SK-N-SH (cell line): ENCODE data around the gene BUD23. TPM values are rescaled to one million over a fixed set of nuclear protein-coding genes. Genes with fewer than 3 reads are reported as not detected.
A peak's percentile ranks its signal among the peaks of the same experiment; 100 is the strongest.

Experiments used
- CTCF ChIA-PET: fragments of 300-600, 350-600 bp; formaldehyde crosslinking; extraction: SDS; loops from one replicate; lab custom pipeline; 2021; lab: Yijun Ruan, JAX
- POLR2A ChIA-PET: fragments of 350-600 bp; sonication (Branson Sonifier 250); formaldehyde crosslinking; extraction: SDS; loops from one replicate; lab custom pipeline; 2020; ENCODE audit warnings: antibody characterized with exemption, inconsistent platforms; lab: Yijun Ruan, JAX
- DNase-seq: peaks from one replicate; pipeline ENCODE4 v3.0.0; 2012
- H2AFZ ChIP-seq: fragments of 200-600 bp; sonication (generic); 2 replicates; pipeline ENCODE4 v1.8.1; 2016; ENCODE audit warnings: antibody characterized with exemption, mild to moderate bottlenecking, low read depth
- H3F3A ChIP-seq: fragments of 200-600 bp; sonication (generic); replicated peaks from 2 replicates; pipeline ENCODE3; 2016; ENCODE audit warnings: antibody characterized with exemption, mild to moderate bottlenecking; ENCODE audit not compliant: insufficient read depth
- H3K27ac ChIP-seq, 2 experiments: fragments of 200-500 bp in 1 of 2; fragments of 200-600 bp in 1 of 2; sonication (Bioruptor generic) in 1 of 2; sonication (generic), shearing (Covaris generic) in 1 of 2; 2 replicates each; pipeline versions ENCODE4 v1.5.1 to v1.6.1; 2014 to 2016; ENCODE audit warnings: low read depth in 2 of 2, inconsistent platforms in 1 of 2, low read length in 1 of 2, mild to moderate bottlenecking in 1 of 2, mixed read lengths in 1 of 2
- H3K27me3 ChIP-seq: fragments of 200-600 bp; sonication (generic), shearing (Covaris generic); 2 replicates; pipeline ENCODE4 v1.6.1; 2016; ENCODE audit warnings: mixed run types; ENCODE audit not compliant: insufficient read depth
- H3K36me3 ChIP-seq, 2 experiments: fragments of 200-500 bp in 1 of 2; fragments of 200-600 bp in 1 of 2; sonication (Bioruptor generic) in 1 of 2; sonication (generic) in 1 of 2; replicated peaks in 1 of 2; 2 replicates each; pipeline versions ENCODE3 to v1.5.1; 2014 to 2016; ENCODE audit warnings: low read length in 1 of 2, mild to moderate bottlenecking in 1 of 2; ENCODE audit not compliant: insufficient read depth in 2 of 2, control insufficient read depth in 1 of 2
- H3K4me1 ChIP-seq, 2 experiments: fragments of 200-500 bp in 1 of 2; fragments of 200-600 bp in 1 of 2; sonication (Bioruptor generic) in 1 of 2; sonication (generic), shearing (Covaris generic) in 1 of 2; 2 replicates each; pipeline versions ENCODE4 v1.5.1 to v1.6.1; 2014 to 2016; ENCODE audit warnings: low read depth in 1 of 2, low read length in 1 of 2, mixed run types in 1 of 2; ENCODE audit not compliant: insufficient read depth in 2 of 2, control insufficient read depth in 1 of 2
- H3K4me2 ChIP-seq: fragments of 200-600 bp; sonication (generic), shearing (Covaris generic); 2 replicates; pipeline ENCODE4 v1.6.1; 2017; ENCODE audit warnings: mixed run types
- H3K4me3 ChIP-seq, 2 experiments: fragments of 200-500 bp in 1 of 2; fragments of 200-600 bp in 1 of 2; sonication (Bioruptor generic) in 1 of 2; sonication (generic), shearing (Covaris generic) in 1 of 2; 2 replicates each; pipeline versions ENCODE4 v1.5.1 to v1.8.1; 2014 to 2016; ENCODE audit warnings: low read depth in 2 of 2, inconsistent platforms in 1 of 2, low read length in 1 of 2, mild to moderate bottlenecking in 1 of 2, mixed read lengths in 1 of 2, moderate library complexity in 1 of 2
- H3K79me2 ChIP-seq: fragments of 200-600 bp; sonication (generic); 2 replicates; pipeline ENCODE4 v1.8.1; 2017; ENCODE audit warnings: mild to moderate bottlenecking; ENCODE audit not compliant: insufficient read depth
- H3K9ac ChIP-seq: fragments of 200-600 bp; sonication (generic); 2 replicates; pipeline ENCODE4 v1.6.1; 2017; ENCODE audit warnings: mixed run types
- H3K9me2 ChIP-seq: fragments of 200-600 bp; sonication (generic); 2 replicates; pipeline ENCODE4 v1.6.1; 2017; ENCODE audit warnings: mixed run types
- H3K9me3 ChIP-seq: fragments of 200-600 bp; sonication (generic); 2 replicates; pipeline ENCODE4 v1.6.1; 2017; ENCODE audit warnings: mixed run types, mild to moderate bottlenecking, moderate library complexity
- H4K20me1 ChIP-seq: fragments of 200-600 bp; sonication (generic); 2 replicates; pipeline ENCODE4 v1.6.1; 2017; ENCODE audit warnings: mild to moderate bottlenecking, mixed run types; ENCODE audit not compliant: insufficient read depth
- CHD2 ChIP-seq: fragments of 150-350 bp; IDR thresholded peaks from 2 replicates; pipeline ENCODE4 v1.6.1; 2018; ENCODE audit warnings: low read length; ENCODE audit not compliant: partially characterized antibody
- EP300 ChIP-seq, 2 experiments: IDR thresholded peaks; 2 replicates each; pipeline versions ENCODE4 v1.4.0 to v1.6.1; 2012; ENCODE audit warnings: borderline replicate concordance in 1 of 2, low read depth in 1 of 2, low read length in 1 of 2
- FOSL2 ChIP-seq: IDR thresholded peaks from 2 replicates; pipeline ENCODE4 v1.4.0; 2012; ENCODE audit warnings: low read depth, mild to moderate bottlenecking, moderate library complexity, borderline replicate concordance
- FOXM1 ChIP-seq: IDR thresholded peaks from 2 replicates; pipeline ENCODE4 v1.4.0; 2012; ENCODE audit warnings: low read depth, mild to moderate bottlenecking
- GATA2 ChIP-seq: sonication (generic); formaldehyde crosslinking; IDR thresholded peaks from 2 replicates; pipeline ENCODE4 v1.5.0; 2020; ENCODE audit warnings: mild to moderate bottlenecking, missing genetic modification reagents
- IRF3 ChIP-seq: fragments of 150-350 bp; IDR thresholded peaks from 2 replicates; pipeline ENCODE4 v1.6.1; 2016; ENCODE audit warnings: mild to moderate bottlenecking, low read depth, low read length
- JUND ChIP-seq: IDR thresholded peaks from 2 replicates; pipeline ENCODE4 v1.4.0; 2012
- MAX ChIP-seq: IDR thresholded peaks from 2 replicates; pipeline ENCODE4 v1.4.0; 2012; ENCODE audit warnings: low read depth
- MXI1 ChIP-seq: IDR thresholded peaks from 2 replicates; pipeline ENCODE4 v1.6.1; 2012; ENCODE audit warnings: mild to moderate bottlenecking, low read depth, low read length, improper control_type of control experiment
- NRF1 ChIP-seq: IDR thresholded peaks from 2 replicates; pipeline ENCODE4 v1.6.1; 2012; ENCODE audit warnings: low read depth, mild to moderate bottlenecking, low read length
- RFX5 ChIP-seq: IDR thresholded peaks from 2 replicates; pipeline ENCODE4 v1.6.1; 2012; ENCODE audit warnings: mild to moderate bottlenecking, improper control_type of control experiment, low read length
- SIN3A ChIP-seq: IDR thresholded peaks from 2 replicates; pipeline ENCODE4 v1.6.1; 2012; ENCODE audit warnings: low read depth, mild to moderate bottlenecking, low read length, moderate library complexity, borderline replicate concordance
- TAF1 ChIP-seq: IDR thresholded peaks from 2 replicates; pipeline ENCODE4 v1.6.1; 2012; ENCODE audit warnings: low read depth, mild to moderate bottlenecking, low read length, moderate library complexity, borderline replicate concordance
- YY1 ChIP-seq: IDR thresholded peaks from 2 replicates; pipeline ENCODE4 v1.4.0; 2012; ENCODE audit warnings: low read depth, mild to moderate bottlenecking
- ZBTB33 ChIP-seq: IDR thresholded peaks from 2 replicates; pipeline ENCODE4 v1.4.0; 2012; ENCODE audit warnings: low read depth, borderline replicate concordance
- WGBS: methylation state at CpG from one replicate; pipeline ENCODE4 v1.1.6; 2017; ENCODE audit warnings: low lambda C conversion rate; 5-methylcytosine and 5-hydroxymethylcytosine counted together
- polyA plus RNA-seq, 3 experiments: library from polyadenylated mRNA; depleted of rRNA; stranded (reverse); fragments of >200 nt; gene quantifications; 2 replicates each; pipeline ENCODE4 v1.2.3, GENCODE V29; 2012
- TF ChIP-seq, protein P1 (sequence below): fragments of 200-600 bp; sonication (generic); IDR thresholded peaks from 2 replicates; pipeline ENCODE4 v1.6.1; 2017; ENCODE audit warnings: antibody characterized with exemption, mild to moderate bottlenecking, moderate library complexity
- TF ChIP-seq, protein P2 (sequence below): IDR thresholded peaks from 2 replicates; pipeline ENCODE4 v1.6.1; 2012; ENCODE audit warnings: mild to moderate bottlenecking, low read depth, low read length, moderate library complexity

The BUD23 gene
- polyA plus RNA-seq, 1 of the 3 experiments (the other 2 are of a cell fraction) = 206 TPM

DNA sequence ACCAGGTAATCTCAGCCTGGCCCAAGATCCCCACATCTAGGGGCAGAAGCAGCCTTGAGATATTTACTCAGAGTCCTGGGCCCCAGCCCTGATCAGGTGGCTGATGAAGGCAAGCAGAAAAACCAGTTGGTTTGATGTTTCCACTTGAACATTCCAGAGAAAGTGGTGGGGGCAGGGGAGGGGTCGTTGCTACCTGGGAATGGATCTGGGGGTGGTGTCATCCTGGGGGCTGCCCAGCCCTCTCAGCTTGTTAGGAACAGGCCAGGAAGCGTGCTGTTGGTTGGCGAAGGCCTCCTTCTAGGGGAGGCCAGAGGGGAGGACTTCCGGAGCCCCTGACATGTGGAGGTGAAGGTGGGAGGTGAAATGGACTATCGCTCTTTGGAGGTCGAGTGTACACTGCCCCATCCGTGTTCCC lies 58.9 kb downstream of the BUD23 start (continued):
- TF ChIP-seq ZBTB33 (no peak), MAX (no peak), TAF1 (no peak), MXI1 (no peak), GATA2 (CRISPR knock-in tag) (no peak), FOSL2 (no peak)

DNA sequence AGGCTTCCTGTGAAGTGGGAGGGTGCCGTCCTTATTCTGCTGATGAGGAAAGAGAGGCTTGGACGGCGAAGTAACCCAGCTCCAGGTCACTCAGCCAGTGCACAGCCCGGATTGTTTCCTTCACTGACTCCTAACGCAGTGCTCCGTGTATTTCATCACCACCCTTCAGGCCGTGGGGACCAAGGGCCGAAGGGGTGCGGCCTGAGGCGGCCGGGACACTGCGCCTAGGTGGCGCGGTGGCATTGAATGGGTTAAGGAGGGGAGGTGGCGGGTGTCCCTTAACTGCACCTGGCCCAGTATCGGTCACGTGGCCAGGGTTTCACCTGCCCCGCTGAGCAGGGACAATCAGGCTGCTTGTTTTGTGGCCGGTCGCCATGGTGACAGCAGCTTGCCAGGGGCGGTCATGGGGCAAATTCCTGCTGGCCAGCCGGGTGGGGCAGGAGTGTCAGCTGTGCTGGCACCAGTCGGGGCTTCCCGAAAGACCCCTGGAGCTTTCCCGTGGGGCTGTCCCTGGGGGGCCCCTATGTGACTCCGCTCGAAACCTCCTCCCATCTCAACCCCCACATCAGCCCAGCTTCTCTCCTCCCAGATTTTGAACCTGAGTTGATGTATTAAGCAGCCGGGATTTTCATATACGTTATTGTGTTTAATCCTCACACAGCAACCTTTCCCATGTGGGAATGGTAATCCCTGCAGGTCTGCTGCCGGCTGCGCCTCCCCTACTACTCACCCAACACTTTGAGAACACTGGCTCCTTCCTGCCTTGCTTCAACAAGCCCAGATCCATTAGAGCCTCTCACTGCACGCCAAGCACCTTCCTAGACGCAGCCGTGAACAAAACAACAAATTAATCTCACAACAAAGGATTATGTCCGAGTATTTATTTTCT lies 59.6 kb downstream of the BUD23 start:
- Histone ChIP-seq H3K9me3 (no peaks in the 10 kb centered on the region), H3F3A (peaks cover 10% of the 10 kb centered on the region), H3K4me3 (no peak overlapping the region), H4K20me1 (no peaks in the 10 kb centered on the region), H3K36me3 (no peaks in the 10 kb centered on the region), H3K9ac (no peak overlapping the region), H2AFZ (no peak overlapping the region), H3K27me3 (no peaks in the 10 kb centered on the region), H3K9me2 (no peaks in the 10 kb centered on the region), H3K79me2 (peaks cover 6% of the 10 kb centered on the region; the same call in 1 of the 2 replicates), H3K4me2 (no peak overlapping the region), H3K4me1 (peaks cover 0 to 10% of the 10 kb centered on the region in 2 experiments; a peak in 1 of 4 replicates), H3K27ac (no peak overlapping the region)
- peak; percentile 44 for DNase-seq
- POLR2A ChIA-PET = no interaction called here
- CTCF ChIA-PET = interaction anchor here (0.7 to 6.8 kb wide), 4 partner anchors 8 to 145 kb away, joined by 3 to 52 read pairs (median 12); no protein-coding TSS in a partner anchor
- 91% methylated on average over 31 of the region's 35 CpGs for WGBS
- TF ChIP-seq IRF3 (no peak), ZBTB33 (no peak), MXI1 (no peak), JUND (no peak), CHD2 (no peak), RFX5 (no peak), EP300 (IDR thresholded peaks at IDR 0.05; ENCODE audit: borderline replicate concordance in 1 of 2, low read depth in 1 of 2, low read length in 1 of 2) (no peak), TAF1 (no peak), NRF1 (no peak), FOXM1 (no peak), MAX (no peak), YY1 (no peak), SIN3A (no peak)
- TF ChIP-seq, protein P1, sequence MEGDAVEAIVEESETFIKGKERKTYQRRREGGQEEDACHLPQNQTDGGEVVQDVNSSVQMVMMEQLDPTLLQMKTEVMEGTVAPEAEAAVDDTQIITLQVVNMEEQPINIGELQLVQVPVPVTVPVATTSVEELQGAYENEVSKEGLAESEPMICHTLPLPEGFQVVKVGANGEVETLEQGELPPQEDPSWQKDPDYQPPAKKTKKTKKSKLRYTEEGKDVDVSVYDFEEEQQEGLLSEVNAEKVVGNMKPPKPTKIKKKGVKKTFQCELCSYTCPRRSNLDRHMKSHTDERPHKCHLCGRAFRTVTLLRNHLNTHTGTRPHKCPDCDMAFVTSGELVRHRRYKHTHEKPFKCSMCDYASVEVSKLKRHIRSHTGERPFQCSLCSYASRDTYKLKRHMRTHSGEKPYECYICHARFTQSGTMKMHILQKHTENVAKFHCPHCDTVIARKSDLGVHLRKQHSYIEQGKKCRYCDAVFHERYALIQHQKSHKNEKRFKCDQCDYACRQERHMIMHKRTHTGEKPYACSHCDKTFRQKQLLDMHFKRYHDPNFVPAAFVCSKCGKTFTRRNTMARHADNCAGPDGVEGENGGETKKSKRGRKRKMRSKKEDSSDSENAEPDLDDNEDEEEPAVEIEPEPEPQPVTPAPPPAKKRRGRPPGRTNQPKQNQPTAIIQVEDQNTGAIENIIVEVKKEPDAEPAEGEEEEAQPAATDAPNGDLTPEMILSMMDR = no peak
- TF ChIP-seq, protein P2, sequence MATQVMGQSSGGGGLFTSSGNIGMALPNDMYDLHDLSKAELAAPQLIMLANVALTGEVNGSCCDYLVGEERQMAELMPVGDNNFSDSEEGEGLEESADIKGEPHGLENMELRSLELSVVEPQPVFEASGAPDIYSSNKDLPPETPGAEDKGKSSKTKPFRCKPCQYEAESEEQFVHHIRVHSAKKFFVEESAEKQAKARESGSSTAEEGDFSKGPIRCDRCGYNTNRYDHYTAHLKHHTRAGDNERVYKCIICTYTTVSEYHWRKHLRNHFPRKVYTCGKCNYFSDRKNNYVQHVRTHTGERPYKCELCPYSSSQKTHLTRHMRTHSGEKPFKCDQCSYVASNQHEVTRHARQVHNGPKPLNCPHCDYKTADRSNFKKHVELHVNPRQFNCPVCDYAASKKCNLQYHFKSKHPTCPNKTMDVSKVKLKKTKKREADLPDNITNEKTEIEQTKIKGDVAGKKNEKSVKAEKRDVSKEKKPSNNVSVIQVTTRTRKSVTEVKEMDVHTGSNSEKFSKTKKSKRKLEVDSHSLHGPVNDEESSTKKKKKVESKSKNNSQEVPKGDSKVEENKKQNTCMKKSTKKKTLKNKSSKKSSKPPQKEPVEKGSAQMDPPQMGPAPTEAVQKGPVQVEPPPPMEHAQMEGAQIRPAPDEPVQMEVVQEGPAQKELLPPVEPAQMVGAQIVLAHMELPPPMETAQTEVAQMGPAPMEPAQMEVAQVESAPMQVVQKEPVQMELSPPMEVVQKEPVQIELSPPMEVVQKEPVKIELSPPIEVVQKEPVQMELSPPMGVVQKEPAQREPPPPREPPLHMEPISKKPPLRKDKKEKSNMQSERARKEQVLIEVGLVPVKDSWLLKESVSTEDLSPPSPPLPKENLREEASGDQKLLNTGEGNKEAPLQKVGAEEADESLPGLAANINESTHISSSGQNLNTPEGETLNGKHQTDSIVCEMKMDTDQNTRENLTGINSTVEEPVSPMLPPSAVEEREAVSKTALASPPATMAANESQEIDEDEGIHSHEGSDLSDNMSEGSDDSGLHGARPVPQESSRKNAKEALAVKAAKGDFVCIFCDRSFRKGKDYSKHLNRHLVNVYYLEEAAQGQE = no peak
